ENCODE data around the gene GNAS-AS1. TPM values are rescaled to one million over a fixed set of nuclear protein-coding genes. Genes with fewer than 3 reads are reported as not detected.

Gene GNAS-AS1
- total RNA-seq, 2 experiments from 2014 or later: 1.0 to 1.6 TPM

DNA sequence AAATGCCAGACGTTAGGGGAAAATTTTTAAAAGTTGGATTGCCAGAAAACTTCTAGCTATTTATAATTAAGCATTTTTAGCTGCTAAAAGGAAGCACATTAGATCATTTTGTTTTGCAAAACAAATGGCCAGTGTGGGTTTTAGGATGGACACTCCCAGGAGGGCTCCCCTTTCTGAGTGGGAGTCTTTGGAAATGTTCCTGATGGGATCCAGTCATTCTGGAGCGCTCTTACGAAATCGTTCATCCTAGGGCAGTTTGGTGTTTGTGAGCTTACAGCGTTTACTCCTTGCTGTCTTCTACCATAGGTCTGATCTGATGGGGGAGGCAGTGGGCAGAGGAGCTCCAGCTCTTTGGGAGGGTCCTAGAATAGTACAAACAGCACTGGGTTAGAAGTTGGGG lies 16.5 kb upstream of the GNAS-AS1 start:
- H3K4me3 Mint-ChIP-seq: no peak overlapping the region
- H3K4me1 Mint-ChIP-seq: peaks cover 7% of the 10 kb centered on the region
- POLR2A ChIA-PET: interaction anchor here (0.8 kb wide), 1 partner anchor 216 kb away, joined by 3 read pairs; the partner anchor contains the start of gene STX16
- H3K9me3 Mint-ChIP-seq: no peaks in the 10 kb centered on the region
- peaks cover 35% of the 10 kb centered on the region for H3K27me3 Mint-ChIP-seq
- H3K36me3 Mint-ChIP-seq: no peaks in the 10 kb centered on the region
- H3K27ac Mint-ChIP-seq: no peak overlapping the region
- ATAC-seq (ENCODE audit: low read depth) (no peak), DNase-seq (no peak)

DNA sequence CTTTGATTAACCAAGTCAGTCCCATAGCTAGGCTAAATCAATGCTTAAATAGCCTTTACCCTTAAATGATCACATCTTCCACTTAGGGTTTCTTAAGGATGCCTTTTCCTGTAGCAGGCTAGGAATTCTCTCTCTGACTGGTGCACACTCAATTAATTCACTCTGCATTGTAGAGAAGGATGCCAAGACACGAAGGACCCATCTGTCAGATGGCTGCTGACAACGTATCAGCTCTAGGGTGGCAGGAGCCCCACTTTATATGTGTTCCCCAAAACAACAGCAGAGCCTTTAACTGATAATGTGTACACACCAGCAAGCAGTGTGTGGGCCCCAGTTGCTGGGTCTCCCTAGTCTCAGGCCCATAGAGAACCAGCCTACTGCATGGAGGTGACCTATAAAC lies 15.1 kb upstream of the GNAS-AS1 start:
- POLR2A ChIA-PET: interaction anchor here (0.6 kb wide), 1 partner anchor 1658 kb away, joined by 5 read pairs; no protein-coding TSS in a partner anchor
- no peak for DNase-seq

DNA sequence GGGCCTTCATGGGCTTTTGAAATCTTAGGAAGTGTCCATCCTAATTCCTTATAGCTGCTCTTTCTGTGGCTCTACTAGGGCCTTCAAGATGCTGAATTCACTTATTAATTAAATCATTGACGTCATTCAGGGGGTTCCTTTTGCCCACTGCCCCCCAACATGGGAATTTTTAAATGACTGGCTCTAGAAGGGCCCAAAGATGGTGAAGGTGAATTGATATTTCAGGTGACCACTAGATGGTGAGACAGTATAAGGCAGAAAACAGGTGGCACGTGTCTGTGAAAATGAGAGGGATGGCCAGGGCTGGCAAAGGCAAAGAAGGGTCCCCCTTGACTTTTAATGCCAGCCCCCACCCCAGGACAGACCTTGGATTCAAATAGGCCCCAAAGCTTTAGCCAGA lies 13.6 kb upstream of the GNAS-AS1 start:
- H3K4me1 Mint-ChIP-seq: no peaks in the 10 kb centered on the region
- H3K9me3 Mint-ChIP-seq: no peaks in the 10 kb centered on the region
- POLR2A ChIA-PET: no interaction called here
- DNase-seq: no peak
- no peak overlapping the region for H3K4me3 Mint-ChIP-seq
- no peak overlapping the region for H3K27ac Mint-ChIP-seq
- peaks cover 51% of the 10 kb centered on the region for H3K27me3 Mint-ChIP-seq
- ATAC-seq (ENCODE audit: low read depth): peak; percentile 30
- H3K36me3 Mint-ChIP-seq: no peaks in the 10 kb centered on the region

More for the DNA sequence above, 15.1 kb upstream of the GNAS-AS1 start:
- Mint-ChIP-seq H3K4me3 (no peak overlapping the region), H3K27me3 (peaks cover 40% of the 10 kb centered on the region), H3K9me3 (no peaks in the 10 kb centered on the region), H3K4me1 (peaks cover 6% of the 10 kb centered on the region), H3K36me3 (no peaks in the 10 kb centered on the region), H3K27ac (no peak overlapping the region)
- ATAC-seq (ENCODE audit: low read depth): no peak

DNA sequence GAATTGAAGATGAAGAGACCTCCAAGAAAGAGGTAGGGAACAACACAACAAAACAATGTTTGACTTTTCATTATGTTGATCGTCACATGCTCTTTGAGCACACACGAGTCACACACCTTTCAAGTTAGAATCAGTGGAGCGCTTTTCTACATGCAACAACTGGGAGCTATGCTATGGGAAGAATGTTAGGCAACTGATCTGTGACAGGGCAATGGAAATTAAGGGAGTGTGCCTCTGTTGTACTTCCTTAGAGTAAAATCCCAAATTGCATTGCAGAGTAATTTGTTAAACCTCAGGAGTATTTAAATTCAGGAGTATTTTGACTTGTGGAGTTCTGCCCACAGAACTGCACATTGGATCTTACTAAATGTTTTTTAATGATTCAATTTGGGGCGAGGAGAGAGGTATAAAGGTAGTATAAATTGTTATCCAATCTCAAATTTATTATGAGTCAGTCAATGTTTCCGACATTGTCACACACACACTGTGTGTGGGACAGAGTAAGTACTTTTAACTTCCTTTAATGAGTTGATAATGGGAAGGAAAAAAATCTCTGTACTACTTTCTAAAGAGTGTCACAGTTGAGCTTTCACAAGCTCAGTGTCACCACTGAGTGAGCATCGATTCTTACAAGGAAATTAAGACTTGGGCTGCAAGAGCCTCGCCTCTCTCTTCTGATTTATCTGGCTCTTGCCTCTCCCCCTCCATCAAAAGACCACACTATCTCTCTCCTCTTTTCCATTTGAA lies 12.5 kb upstream of the GNAS-AS1 start:
- Mint-ChIP-seq H3K4me3 (no peak overlapping the region), H3K4me1 (no peaks in the 10 kb centered on the region), H3K27ac (no peak overlapping the region), H3K27me3 (peaks cover 56% of the 10 kb centered on the region), H3K9me3 (no peaks in the 10 kb centered on the region), H3K36me3 (no peaks in the 10 kb centered on the region)
- DNase-seq: no peak
- no peak for ATAC-seq (ENCODE audit: low read depth)
- POLR2A ChIA-PET: no interaction called here

DNA sequence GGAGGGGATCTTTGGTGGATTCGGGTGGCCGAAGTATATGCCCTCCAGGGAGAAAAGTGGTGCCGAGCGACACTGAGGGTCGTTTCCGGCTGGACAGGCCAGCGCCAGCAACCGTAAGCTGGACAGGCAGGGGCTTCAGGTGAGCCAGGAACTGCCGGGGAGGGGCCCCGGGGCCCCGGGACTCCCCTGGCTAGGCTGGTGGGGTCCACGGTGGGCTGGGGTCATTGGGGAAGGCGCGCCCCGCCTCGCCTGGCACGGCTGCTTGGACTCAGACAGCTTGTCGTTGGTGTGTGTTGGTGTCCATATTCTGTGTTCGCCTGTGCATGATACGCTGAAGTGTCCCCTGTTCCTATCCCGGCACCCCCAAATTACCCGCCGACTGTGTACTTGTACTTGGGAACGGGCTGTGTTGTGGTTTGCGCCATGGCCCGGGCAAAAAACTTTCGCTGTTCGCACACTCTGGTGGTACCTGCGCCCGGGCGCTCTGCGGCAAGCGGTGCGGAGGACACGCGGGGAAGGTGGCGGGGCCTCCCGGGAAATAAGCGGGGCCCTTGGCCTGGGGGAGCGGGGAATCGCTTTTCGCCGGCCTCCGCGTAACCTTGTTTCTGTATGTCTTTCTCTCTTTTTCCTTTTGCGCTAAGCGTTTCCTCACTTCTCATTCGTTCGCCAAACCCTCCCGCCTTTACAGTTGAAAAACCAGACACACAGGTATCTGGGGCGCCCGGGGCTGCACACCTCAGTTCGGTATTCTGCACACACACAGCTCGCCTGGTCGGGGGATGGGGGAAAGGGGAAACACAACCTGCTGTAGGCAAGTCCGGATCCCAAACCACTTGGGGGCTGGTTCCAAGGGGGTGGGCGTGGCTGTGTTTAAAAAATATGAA lies 5.0 kb upstream of the GNAS-AS1 start:
- peaks cover 15% of the 10 kb centered on the region for H3K4me1 Mint-ChIP-seq
- H3K27ac Mint-ChIP-seq: no peak overlapping the region
- H3K27me3 Mint-ChIP-seq: peaks cover 75% of the 10 kb centered on the region
- H3K9me3 Mint-ChIP-seq: no peaks in the 10 kb centered on the region
- no peak for ATAC-seq (ENCODE audit: low read depth)
- POLR2A ChIA-PET: interaction anchor here (1.0 to 1.7 kb wide), 2 partner anchors 33 to 35 kb away, joined by 3 read pairs; no protein-coding TSS in a partner anchor
- peak overlapping the region; percentile 40 for H3K4me3 Mint-ChIP-seq
- H3K36me3 Mint-ChIP-seq: no peaks in the 10 kb centered on the region
- no peak for DNase-seq

DNA sequence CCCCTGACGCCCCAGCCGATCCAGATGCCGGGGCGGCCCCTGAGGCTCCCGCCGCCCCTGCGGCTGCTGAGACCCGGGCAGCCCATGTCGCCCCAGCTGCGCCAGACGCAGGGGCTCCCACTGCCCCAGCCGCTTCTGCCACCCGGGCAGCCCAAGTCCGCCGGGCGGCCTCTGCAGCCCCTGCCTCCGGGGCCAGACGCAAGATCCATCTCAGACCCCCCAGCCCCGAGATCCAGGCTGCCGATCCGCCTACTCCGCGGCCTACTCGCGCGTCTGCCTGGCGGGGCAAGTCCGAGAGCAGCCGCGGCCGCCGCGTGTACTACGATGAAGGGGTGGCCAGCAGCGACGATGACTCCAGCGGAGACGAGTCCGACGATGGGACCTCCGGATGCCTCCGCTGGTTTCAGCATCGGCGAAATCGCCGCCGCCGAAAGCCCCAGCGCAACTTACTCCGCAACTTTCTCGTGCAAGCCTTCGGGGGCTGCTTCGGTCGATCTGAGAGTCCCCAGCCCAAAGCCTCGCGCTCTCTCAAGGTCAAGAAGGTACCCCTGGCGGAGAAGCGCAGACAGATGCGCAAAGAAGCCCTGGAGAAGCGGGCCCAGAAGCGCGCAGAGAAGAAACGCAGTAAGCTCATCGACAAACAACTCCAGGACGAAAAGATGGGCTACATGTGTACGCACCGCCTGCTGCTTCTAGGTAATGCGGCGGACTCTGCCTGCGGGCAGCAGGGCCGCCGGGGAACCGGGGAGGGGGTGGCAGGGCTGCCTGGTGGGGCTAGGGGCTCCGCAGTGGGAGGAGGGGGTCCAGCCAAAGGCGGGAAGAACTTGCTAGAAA lies 4.2 kb upstream of the GNAS-AS1 start:
- no peak for ATAC-seq (ENCODE audit: low read depth)
- Mint-ChIP-seq H3K9me3 (no peaks in the 10 kb centered on the region), H3K4me1 (peaks cover 21% of the 10 kb centered on the region), H3K27ac (no peak overlapping the region), H3K4me3 (peak overlapping the region; percentile 22), H3K36me3 (no peaks in the 10 kb centered on the region), H3K27me3 (peaks cover 75% of the 10 kb centered on the region)
- DNase-seq: no peak
- POLR2A ChIA-PET: interaction anchor here (1.0 to 1.7 kb wide), 2 partner anchors 34 to 36 kb away, joined by 3 read pairs; no protein-coding TSS in a partner anchor

DNA sequence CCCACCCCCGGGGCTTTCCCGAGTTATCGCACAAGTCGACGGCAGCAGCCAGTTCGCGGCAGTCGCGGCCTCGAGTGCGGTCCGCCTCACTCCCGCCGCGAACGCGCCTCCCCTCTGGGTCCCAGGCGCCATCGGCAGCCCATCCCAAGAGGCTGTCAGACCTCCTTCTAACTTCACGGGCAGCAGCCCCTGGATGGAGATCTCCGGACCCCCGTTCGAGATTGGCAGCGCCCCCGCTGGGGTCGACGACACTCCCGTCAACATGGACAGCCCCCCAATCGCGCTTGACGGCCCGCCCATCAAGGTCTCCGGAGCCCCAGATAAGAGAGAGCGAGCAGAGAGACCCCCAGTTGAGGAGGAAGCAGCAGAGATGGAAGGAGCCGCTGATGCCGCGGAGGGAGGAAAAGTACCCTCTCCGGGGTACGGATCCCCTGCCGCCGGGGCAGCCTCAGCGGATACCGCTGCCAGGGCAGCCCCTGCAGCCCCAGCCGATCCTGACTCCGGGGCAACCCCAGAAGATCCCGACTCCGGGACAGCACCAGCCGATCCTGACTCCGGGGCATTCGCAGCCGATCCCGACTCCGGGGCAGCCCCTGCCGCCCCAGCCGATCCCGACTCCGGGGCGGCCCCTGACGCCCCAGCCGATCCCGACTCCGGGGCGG lies 3.4 kb upstream of the GNAS-AS1 start:
- POLR2A ChIA-PET: interaction anchor here (0.6 to 0.8 kb wide), 2 partner anchors 203 to 213 kb away, joined by 4 to 8 read pairs; partner anchors contain the start of gene STX16
- peaks cover 75% of the 10 kb centered on the region for H3K27me3 Mint-ChIP-seq
- H3K36me3 Mint-ChIP-seq: no peaks in the 10 kb centered on the region
- H3K9me3 Mint-ChIP-seq: no peaks in the 10 kb centered on the region
- no peak for ATAC-seq (ENCODE audit: low read depth)
- H3K4me3 Mint-ChIP-seq: peak overlapping the region; percentile 51
- H3K4me1 Mint-ChIP-seq: peaks cover 28% of the 10 kb centered on the region
- no peak overlapping the region for H3K27ac Mint-ChIP-seq
- no peak for DNase-seq

DNA sequence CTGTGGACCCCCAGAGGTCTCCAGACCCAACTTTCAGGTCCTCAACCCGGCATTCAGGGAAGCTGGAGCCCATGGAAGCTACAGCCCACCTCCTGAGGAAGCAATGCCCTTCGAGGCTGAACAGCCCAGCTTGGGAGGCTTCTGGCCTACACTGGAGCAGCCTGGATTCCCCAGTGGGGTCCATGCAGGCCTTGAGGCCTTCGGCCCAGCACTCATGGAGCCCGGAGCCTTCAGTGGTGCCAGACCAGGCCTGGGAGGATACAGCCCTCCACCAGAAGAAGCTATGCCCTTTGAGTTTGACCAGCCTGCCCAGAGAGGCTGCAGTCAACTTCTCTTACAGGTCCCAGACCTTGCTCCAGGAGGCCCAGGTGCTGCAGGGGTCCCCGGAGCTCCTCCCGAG lies 2.8 kb upstream of the GNAS-AS1 start:
- Mint-ChIP-seq H3K36me3 (no peaks in the 10 kb centered on the region), H3K4me1 (peaks cover 32% of the 10 kb centered on the region), H3K27ac (no peak overlapping the region), H3K27me3 (peaks cover 68% of the 10 kb centered on the region), H3K4me3 (no peak overlapping the region), H3K9me3 (no peaks in the 10 kb centered on the region)
- POLR2A ChIA-PET: interaction anchor here (0.6 to 0.8 kb wide), 2 partner anchors 202 to 214 kb away, joined by 4 to 8 read pairs; partner anchors contain the start of gene STX16
- ATAC-seq (ENCODE audit: low read depth) (no peak), DNase-seq (no peak)

DNA sequence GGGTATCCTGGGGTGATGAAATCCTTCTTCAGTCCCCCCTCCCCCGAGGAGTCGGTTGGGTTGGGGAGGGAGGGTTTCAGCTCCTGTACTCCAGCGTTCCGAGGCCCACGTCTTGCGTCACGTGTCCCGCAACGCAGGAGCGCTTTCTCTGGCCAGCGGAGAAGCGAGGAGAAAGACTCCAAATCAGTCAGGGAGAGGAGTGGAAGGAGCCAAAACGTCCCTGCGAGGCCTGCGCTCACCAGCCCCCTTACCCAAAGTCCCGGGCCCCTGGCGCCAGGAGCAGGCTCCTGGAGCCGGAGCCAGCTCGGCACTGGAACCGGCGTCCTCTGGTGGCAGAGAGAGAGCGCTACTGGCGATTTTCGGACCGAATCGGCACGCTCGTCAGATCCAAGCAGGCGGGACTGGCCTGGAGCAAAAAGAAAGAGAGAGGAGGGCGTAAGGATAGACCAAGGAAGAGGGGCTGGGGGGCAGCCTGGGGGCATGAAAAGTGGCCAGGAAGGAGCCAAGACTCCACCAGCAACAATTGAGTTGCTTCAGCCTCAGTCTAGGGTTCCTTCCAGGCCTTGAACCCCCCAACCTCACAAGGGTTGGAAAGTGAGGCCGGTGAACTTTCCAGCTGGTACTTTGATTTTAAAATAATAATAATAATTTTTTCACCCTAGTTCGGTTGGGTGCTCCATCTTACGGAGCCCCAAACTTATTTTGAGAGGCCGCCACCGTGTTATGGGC lies 2.0 kb upstream of the GNAS-AS1 start, which contains the start of gene GNAS:
Gene GNAS (plus strand): TSS at position 174 of the 729 bp plus-strand sequence.
- Mint-ChIP-seq H3K9me3 (no peaks in the 10 kb centered on the region), H3K27ac (no peak within 1 kb of the TSS), H3K4me3 (peak within 1 kb of the TSS; percentile 91), H3K36me3 (no peaks in the 10 kb centered on the region), H3K27me3 (peaks cover 63% of the 10 kb centered on the region), H3K4me1 (peaks cover 39% of the 10 kb centered on the region)
- POLR2A ChIA-PET: interaction anchor here (1.2 to 2.5 kb wide), 2 partner anchors 36 to 201 kb away, joined by 3 to 21 read pairs; partner anchors contain the start of gene STX16
- ATAC-seq (ENCODE audit: low read depth) (no peak), DNase-seq (peak; percentile 71)

DNA sequence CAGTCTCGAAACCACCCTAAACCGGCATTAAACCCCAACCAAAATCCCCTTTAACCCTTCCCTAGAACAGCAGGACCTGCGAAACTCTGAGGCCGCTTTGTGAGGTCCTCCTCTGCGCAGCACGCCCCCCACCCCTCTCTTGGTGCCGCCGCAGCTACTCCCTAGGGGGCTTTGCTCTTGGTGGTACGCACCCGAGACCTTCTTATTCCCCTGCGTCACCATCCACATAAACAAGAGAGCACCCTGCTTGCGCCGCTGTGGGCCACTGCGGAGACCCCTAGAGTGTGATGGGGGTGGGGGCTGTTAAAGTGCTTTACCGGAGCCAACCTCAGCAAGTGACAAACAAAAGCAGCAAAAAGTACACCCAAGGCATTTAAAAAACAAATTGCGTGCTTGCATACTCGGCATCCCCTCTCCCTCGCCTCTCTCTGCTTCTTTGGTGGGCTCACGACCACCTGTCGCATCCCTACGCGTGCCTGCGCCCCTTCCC lies 1.3 kb upstream of the GNAS-AS1 start:
- DNase-seq: no peak
- peaks cover 58% of the 10 kb centered on the region for H3K27me3 Mint-ChIP-seq
- H3K36me3 Mint-ChIP-seq: no peaks in the 10 kb centered on the region
- no peak overlapping the region for H3K27ac Mint-ChIP-seq
- peak overlapping the region; percentile 91 for H3K4me3 Mint-ChIP-seq
- ATAC-seq (ENCODE audit: low read depth): no peak
- H3K9me3 Mint-ChIP-seq: no peaks in the 10 kb centered on the region
- peaks cover 45% of the 10 kb centered on the region for H3K4me1 Mint-ChIP-seq
- POLR2A ChIA-PET: interaction anchor here (1.2 to 2.5 kb wide), 3 partner anchors 37 to 200 kb away, joined by 3 to 21 read pairs (median 5); partner anchors contain the start of genes ATP5F1E and STX16

DNA sequence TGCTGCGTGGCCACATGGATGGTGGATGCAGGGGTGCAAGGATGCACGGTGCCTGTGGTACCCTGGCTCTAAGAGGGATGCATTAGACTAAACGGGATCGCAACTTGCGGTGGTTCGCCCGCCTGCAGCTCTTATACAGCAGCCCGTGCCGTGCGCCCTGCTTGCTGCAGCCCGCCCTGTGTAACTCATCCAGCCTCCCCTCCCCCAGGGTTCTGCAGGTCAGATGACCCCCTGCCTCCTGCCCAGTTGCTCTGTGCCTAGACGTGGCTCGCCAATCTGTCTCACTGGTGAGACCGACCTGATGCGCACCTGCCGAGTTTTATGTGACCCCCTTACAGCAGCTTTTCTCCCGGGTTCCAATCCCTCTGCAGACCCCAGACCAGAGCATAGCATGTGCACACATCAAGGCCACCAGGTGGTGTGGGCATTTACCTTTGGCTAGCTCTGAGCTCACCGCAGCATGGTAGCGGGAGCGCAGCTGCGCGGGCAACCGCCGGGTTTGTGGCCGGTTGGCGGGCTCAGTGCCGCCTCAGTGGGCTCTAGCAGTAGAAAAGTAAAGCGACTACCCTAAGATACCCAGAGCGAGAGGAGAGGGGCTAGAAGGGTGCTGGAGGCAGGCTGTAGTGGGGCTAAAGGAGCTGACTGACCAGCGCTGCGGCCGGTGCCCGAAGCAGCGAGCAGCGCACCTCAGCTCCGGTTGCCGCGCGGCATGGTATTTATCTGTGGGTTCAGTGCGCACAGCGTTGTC lies 693 bp upstream of the GNAS-AS1 start:
- H3K27ac Mint-ChIP-seq: no peak overlapping the region
- H3K36me3 Mint-ChIP-seq: no peaks in the 10 kb centered on the region
- POLR2A ChIA-PET: interaction anchor here (1.5 to 2.5 kb wide), 2 partner anchors 180 to 200 kb away, joined by 5 to 21 read pairs; partner anchors contain the start of genes ATP5F1E and STX16
- peaks cover 47% of the 10 kb centered on the region for H3K4me1 Mint-ChIP-seq
- DNase-seq (peak; percentile 36), ATAC-seq (ENCODE audit: low read depth) (no peak)
- peak overlapping the region; percentile 91 for H3K4me3 Mint-ChIP-seq
- no peaks in the 10 kb centered on the region for H3K9me3 Mint-ChIP-seq
- H3K27me3 Mint-ChIP-seq: peaks cover 57% of the 10 kb centered on the region
